ENCODE data around the gene TMEM72. TPM values are rescaled to one million over a fixed set of nuclear protein-coding genes. Genes with fewer than 3 reads are reported as not detected.

TMEM72 gene
- total and polyA plus RNA-seq, 2 of the 13 experiments (the other 11 are each of a cell fraction or from before 2014, with no cell fraction given), result 0.04 TPM; not detected in 1

DNA sequence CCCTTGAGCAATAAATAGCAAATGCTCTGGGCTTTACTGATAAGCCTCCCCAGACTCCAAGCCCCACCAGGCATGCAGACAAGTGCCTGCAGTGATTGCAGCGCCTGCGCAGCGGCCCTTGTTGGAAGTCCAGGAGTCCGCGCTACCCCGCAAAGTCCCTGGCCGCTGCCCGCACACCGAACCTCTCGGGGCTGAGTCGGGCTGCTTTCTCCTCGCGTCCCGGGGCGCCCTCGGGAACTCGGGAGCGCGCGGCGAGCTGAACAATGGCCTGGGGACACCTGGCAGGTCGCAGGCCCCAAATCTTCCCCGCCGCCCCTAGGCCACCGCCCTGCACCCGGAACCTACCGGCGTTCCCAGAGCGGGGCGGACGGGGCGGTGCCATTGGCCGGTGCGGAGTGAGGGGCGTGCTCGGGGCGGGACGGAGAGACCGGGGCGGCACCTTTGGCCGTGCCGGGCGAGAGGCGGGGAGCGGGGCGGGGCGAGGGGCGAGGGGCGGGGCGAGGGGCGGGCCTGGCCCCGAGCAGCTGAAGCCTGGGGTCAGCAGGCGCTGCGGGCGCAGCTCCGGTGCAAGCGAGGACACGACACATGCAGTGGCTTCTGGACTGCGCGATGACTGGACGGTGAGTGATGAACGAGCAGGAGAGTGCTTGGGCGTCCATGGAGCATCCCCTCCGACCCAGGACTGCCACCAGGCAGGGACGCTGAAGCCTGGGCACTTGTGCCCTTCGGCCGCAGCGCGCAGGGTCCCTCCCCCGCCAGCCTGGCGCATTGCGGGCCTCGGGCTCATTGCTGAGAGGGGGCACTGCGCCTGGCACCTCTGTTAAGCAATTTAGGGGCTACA, 48.3 kb downstream of the TMEM72 start, which contains the start of gene RASSF4 (continued):
- TF ChIP-seq, protein P1, sequence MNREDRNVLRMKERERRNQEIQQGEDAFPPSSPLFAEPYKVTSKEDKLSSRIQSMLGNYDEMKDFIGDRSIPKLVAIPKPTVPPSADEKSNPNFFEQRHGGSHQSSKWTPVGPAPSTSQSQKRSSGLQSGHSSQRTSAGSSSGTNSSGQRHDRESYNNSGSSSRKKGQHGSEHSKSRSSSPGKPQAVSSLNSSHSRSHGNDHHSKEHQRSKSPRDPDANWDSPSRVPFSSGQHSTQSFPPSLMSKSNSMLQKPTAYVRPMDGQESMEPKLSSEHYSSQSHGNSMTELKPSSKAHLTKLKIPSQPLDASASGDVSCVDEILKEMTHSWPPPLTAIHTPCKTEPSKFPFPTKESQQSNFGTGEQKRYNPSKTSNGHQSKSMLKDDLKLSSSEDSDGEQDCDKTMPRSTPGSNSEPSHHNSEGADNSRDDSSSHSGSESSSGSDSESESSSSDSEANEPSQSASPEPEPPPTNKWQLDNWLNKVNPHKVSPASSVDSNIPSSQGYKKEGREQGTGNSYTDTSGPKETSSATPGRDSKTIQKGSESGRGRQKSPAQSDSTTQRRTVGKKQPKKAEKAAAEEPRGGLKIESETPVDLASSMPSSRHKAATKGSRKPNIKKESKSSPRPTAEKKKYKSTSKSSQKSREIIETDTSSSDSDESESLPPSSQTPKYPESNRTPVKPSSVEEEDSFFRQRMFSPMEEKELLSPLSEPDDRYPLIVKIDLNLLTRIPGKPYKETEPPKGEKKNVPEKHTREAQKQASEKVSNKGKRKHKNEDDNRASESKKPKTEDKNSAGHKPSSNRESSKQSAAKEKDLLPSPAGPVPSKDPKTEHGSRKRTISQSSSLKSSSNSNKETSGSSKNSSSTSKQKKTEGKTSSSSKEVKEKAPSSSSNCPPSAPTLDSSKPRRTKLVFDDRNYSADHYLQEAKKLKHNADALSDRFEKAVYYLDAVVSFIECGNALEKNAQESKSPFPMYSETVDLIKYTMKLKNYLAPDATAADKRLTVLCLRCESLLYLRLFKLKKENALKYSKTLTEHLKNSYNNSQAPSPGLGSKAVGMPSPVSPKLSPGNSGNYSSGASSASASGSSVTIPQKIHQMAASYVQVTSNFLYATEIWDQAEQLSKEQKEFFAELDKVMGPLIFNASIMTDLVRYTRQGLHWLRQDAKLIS (CRISPR knock-in tag; IDR thresholded peaks at IDR 0.05), result no peak
- TF ChIP-seq, protein P2, sequence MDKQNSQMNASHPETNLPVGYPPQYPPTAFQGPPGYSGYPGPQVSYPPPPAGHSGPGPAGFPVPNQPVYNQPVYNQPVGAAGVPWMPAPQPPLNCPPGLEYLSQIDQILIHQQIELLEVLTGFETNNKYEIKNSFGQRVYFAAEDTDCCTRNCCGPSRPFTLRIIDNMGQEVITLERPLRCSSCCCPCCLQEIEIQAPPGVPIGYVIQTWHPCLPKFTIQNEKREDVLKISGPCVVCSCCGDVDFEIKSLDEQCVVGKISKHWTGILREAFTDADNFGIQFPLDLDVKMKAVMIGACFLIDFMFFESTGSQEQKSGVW (CRISPR knock-in tag; IDR thresholded peaks at IDR 0.05; ENCODE audit: borderline replicate concordance), result no peak
- TF ChIP-seq SP1 (IDR thresholded peaks at IDR 0.05), result no peak
- peak; percentile 72 for TF ChIP-seq SP1 (CRISPR knock-in tag; IDR thresholded peaks at IDR 0.05)
- TF ChIP-seq, protein P3, sequence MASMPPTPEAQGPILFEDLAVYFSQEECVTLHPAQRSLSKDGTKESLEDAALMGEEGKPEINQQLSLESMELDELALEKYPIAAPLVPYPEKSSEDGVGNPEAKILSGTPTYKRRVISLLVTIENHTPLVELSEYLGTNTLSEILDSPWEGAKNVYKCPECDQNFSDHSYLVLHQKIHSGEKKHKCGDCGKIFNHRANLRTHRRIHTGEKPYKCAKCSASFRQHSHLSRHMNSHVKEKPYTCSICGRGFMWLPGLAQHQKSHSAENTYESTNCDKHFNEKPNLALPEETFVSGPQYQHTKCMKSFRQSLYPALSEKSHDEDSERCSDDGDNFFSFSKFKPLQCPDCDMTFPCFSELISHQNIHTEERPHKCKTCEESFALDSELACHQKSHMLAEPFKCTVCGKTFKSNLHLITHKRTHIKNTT (CRISPR knock-in tag; IDR thresholded peaks at IDR 0.05), result no peak
- no peak for TF ChIP-seq SRSF4 (IDR thresholded peaks at IDR 0.05; ENCODE audit: low read depth, low read length, poor library complexity, severe bottlenecking)
- TF ChIP-seq SMARCC2 (IDR thresholded peaks at IDR 0.05), result no peak
- no peak for TF ChIP-seq FOXK1 (CRISPR knock-in tag; IDR thresholded peaks at IDR 0.05; ENCODE audit: borderline replicate concordance, low read depth)
- peak; percentile 1; the same call in 1 of the 2 replicates for TF ChIP-seq FOSL2 (CRISPR knock-in tag; IDR thresholded peaks at IDR 0.05)
- TF ChIP-seq, protein P4, sequence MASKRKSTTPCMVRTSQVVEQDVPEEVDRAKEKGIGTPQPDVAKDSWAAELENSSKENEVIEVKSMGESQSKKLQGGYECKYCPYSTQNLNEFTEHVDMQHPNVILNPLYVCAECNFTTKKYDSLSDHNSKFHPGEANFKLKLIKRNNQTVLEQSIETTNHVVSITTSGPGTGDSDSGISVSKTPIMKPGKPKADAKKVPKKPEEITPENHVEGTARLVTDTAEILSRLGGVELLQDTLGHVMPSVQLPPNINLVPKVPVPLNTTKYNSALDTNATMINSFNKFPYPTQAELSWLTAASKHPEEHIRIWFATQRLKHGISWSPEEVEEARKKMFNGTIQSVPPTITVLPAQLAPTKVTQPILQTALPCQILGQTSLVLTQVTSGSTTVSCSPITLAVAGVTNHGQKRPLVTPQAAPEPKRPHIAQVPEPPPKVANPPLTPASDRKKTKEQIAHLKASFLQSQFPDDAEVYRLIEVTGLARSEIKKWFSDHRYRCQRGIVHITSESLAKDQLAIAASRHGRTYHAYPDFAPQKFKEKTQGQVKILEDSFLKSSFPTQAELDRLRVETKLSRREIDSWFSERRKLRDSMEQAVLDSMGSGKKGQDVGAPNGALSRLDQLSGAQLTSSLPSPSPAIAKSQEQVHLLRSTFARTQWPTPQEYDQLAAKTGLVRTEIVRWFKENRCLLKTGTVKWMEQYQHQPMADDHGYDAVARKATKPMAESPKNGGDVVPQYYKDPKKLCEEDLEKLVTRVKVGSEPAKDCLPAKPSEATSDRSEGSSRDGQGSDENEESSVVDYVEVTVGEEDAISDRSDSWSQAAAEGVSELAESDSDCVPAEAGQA (IDR thresholded peaks at IDR 0.05; ENCODE audit: low read depth), result no peak
- TF ChIP-seq, protein P4 (CRISPR knock-in tag; IDR thresholded peaks at IDR 0.05; ENCODE audit: borderline replicate concordance), result no peak
- 0 out of 2 replicates have a peak, but pooled peaks have one; percentile 8 for TF ChIP-seq KDM3A (CRISPR knock-in tag; IDR thresholded peaks at IDR 0.05; ENCODE audit: low read depth)
- TF ChIP-seq EHMT2 (IDR thresholded peaks at IDR 0.05; ENCODE audit: borderline replicate concordance, low read depth, low read length), result no peak
- TF ChIP-seq ZBTB20 (CRISPR knock-in tag; IDR thresholded peaks at IDR 0.05; ENCODE audit: borderline replicate concordance, low read depth), result no peak; the same call in 1 of the 2 replicates
